Measurements from ENCODE around the gene LCAT. TPM values are rescaled to one million over a fixed set of nuclear protein-coding genes. Genes with fewer than 3 reads are reported as not detected.

Gene LCAT
- total and polyA plus RNA-seq, 4 donors = 45.7 to 201 (median 113) TPM

- peak overlapping the region; percentile 84 to 90 for H3K9ac ChIP-seq (ENCODE audit: low read depth in 1 of 2, low read length in 2 of 2)
- H3K4me1 ChIP-seq (ENCODE audit: control insufficient read depth in 4 of 4, insufficient read depth in 4 of 4, low read length in 3 of 4) = peaks cover 4 to 45% (median 32%) of the 10 kb centered on the region in 4 donors
- TF ChIP-seq NR2F2 (IDR thresholded peaks at IDR 0.05) (peak; percentile 17), RAD21 (IDR thresholded peaks at IDR 0.05) (no peak)
- H3K27me3 ChIP-seq (ENCODE audit: control insufficient read depth in 4 of 4, insufficient read depth in 4 of 4, low read length in 3 of 4) = no peaks in the 10 kb centered on the region
- peak overlapping the region; percentile 65 to 93 (median 78) for H3K4me3 ChIP-seq (ENCODE audit: low read depth in 1 of 3, low read length in 3 of 3)
- H3K9me3 ChIP-seq (ENCODE audit: control insufficient read depth in 4 of 4, low read length in 3 of 4) = no peaks in the 10 kb centered on the region
- H3K36me3 ChIP-seq (ENCODE audit: control insufficient read depth in 4 of 4, insufficient read depth in 3 of 4, low read depth in 1 of 4, low read length in 3 of 4) = peaks cover 2 to 15% (median 8%) of the 10 kb centered on the region in 4 donors
- WGBS = 46% methylated on average over 6 of the region's 6 CpGs
- no peak for DNase-seq (ENCODE audit: low spot score)
- H3K27ac ChIP-seq (ENCODE audit: low read depth in 1 of 2, low read length in 2 of 2) = peak overlapping the region; percentile 87 to 96
Observed at GRCh38 chr16:67936880-67937605, 6.9 kb downstream of the LCAT start.

GRCh38 chr16:67936124-67936879 lies 7.6 kb downstream of the LCAT start, which contains the start of gene PSMB10:
Gene PSMB10 (minus strand): TSS chr16:67936850. CDS start chr16:67936749, 101 bp downstream.
- Histone ChIP-seq H3K36me3 (ENCODE audit: control insufficient read depth in 4 of 4, insufficient read depth in 3 of 4, low read depth in 1 of 4, low read length in 3 of 4) (peaks cover 0 to 18% (median 8%) of the 10 kb centered on the region in 4 donors), H3K4me1 (ENCODE audit: control insufficient read depth in 4 of 4, insufficient read depth in 4 of 4, low read length in 3 of 4) (peaks cover 4 to 38% (median 27%) of the 10 kb centered on the region in 4 donors), H3K27ac (ENCODE audit: low read depth in 1 of 2, low read length in 2 of 2) (peak within 1 kb of the TSS; percentile 87 to 96), H3K27me3 (ENCODE audit: control insufficient read depth in 4 of 4, insufficient read depth in 4 of 4, low read length in 3 of 4) (no peaks in the 10 kb centered on the region), H3K4me3 (ENCODE audit: low read depth in 1 of 3, low read length in 3 of 3) (peak within 1 kb of the TSS; percentile 65 to 93 (median 78)), H3K9ac (ENCODE audit: low read depth in 1 of 2, low read length in 2 of 2) (peak within 1 kb of the TSS; percentile 84 to 90), H3K9me3 (ENCODE audit: control insufficient read depth in 4 of 4, low read length in 3 of 4) (no peaks in the 10 kb centered on the region)
- no peak for TF ChIP-seq RXRA (IDR thresholded peaks at IDR 0.05)
- no peak for TF ChIP-seq TAF1 (conservative IDR thresholded peaks at IDR 0.05)
- no peak for TF ChIP-seq FOXA1 (IDR thresholded peaks at IDR 0.05)
- TF ChIP-seq GABPA (IDR thresholded peaks at IDR 0.05 in 1 of 2, conservative IDR thresholded peaks at IDR 0.05 in 1 of 2) = peak in 1 of 2 donors; percentile 14
- TF ChIP-seq RAD21 (IDR thresholded peaks at IDR 0.05) = peak in 1 of 2 donors; percentile 36
- peak; percentile 60 for DNase-seq (ENCODE audit: low spot score)
- WGBS = under 1% methylated on average over 54 of the region's 54 CpGs

GRCh38 chr16:67935402-67936123 lies 8.4 kb downstream of the LCAT start:
- H3K4me1 ChIP-seq (ENCODE audit: control insufficient read depth in 4 of 4, insufficient read depth in 4 of 4, low read length in 3 of 4) = peaks cover 4 to 34% (median 25%) of the 10 kb centered on the region in 4 donors
- no peaks in the 10 kb centered on the region for H3K9me3 ChIP-seq (ENCODE audit: control insufficient read depth in 4 of 4, low read length in 3 of 4)
- peaks cover 0 to 18% (median 8%) of the 10 kb centered on the region in 4 donors for H3K36me3 ChIP-seq (ENCODE audit: control insufficient read depth in 4 of 4, insufficient read depth in 3 of 4, low read depth in 1 of 4, low read length in 3 of 4)
- TF ChIP-seq FOXA1 (IDR thresholded peaks at IDR 0.05) = no peak
- TF ChIP-seq HNF4A (conservative IDR thresholded peaks at IDR 0.05) = peak in 1 of 2 donors; percentile 15
- no peak for TF ChIP-seq MAX (IDR thresholded peaks at IDR 0.05)
- peak in 1 of 2 donors; percentile 78 for TF ChIP-seq EGR1 (IDR thresholded peaks at IDR 0.05; ENCODE audit: low read depth in 2 of 2)
- TF ChIP-seq RXRA (IDR thresholded peaks at IDR 0.05) = peak; percentile 34 to 63
- TF ChIP-seq YY1 (IDR thresholded peaks at IDR 0.05) = peak; percentile 94
- TF ChIP-seq JUND (IDR thresholded peaks at IDR 0.05) = no peak
- TF ChIP-seq CTCF (IDR thresholded peaks at IDR 0.05; ENCODE audit: low read depth, low read length, missing input control) = no peak
- peak; percentile 74 for TF ChIP-seq SP1 (IDR thresholded peaks at IDR 0.05)
- no peak for TF ChIP-seq ZBTB33 (IDR thresholded peaks at IDR 0.05)
- TF ChIP-seq HNF4G (IDR thresholded peaks at IDR 0.05) = no peak
- peak; percentile 39 to 41 for TF ChIP-seq RAD21 (IDR thresholded peaks at IDR 0.05)
- no peak for TF ChIP-seq FOXA2 (IDR thresholded peaks at IDR 0.05)
- TF ChIP-seq ATF3 (IDR thresholded peaks at IDR 0.05) = no peak

More at GRCh38 chr16:67935402-67936123, 8.4 kb downstream of the LCAT start:
- Histone ChIP-seq H3K4me3 (ENCODE audit: low read depth in 1 of 3, low read length in 3 of 3) (peak overlapping the region; percentile 65 to 93 (median 78)), H3K27ac (ENCODE audit: low read depth in 1 of 2, low read length in 2 of 2) (peak overlapping the region; percentile 87 to 96), H3K9ac (ENCODE audit: low read depth in 1 of 2, low read length in 2 of 2) (peak overlapping the region; percentile 84 to 90), H3K27me3 (ENCODE audit: control insufficient read depth in 4 of 4, insufficient read depth in 4 of 4, low read length in 3 of 4) (no peaks in the 10 kb centered on the region)
- 2% methylated on average over 55 of the region's 55 CpGs for WGBS
- peak; percentile 90 for DNase-seq (ENCODE audit: low spot score)

Measured in liver (tissue), 9 donors.